Measurements from ENCODE around the gene HAND2. TPM values are rescaled to one million over a fixed set of nuclear protein-coding genes. Genes with fewer than 3 reads are reported as not detected.

The HAND2 gene
- total RNA-seq, 3 donors from 2014 or later (not counting 1 experiment from before 2014, with no cell fraction given), result not detected

- Mint-ChIP-seq H3K4me3 (no peak overlapping the region), H3K4me1 (no peaks in the 10 kb centered on the region), H3K27ac (no peak overlapping the region), H3K36me3 (peaks cover 28% of the 10 kb centered on the region), H3K27me3 (ENCODE audit: low read depth in 2 of 2) (peaks cover 65 to 90% of the 10 kb centered on the region in 2 donors), H3K9me3 (no peaks in the 10 kb centered on the region)
- intact Hi-C loops (cut with micrococcal nuclease), result no loop called here
- H3K27me3 ChIP-seq (ENCODE audit: control insufficient read depth, insufficient read depth, low read length), result peaks cover 80% of the 10 kb centered on the region
- H3K4me1 ChIP-seq (ENCODE audit: control insufficient read depth, insufficient read depth, low read length), result peaks cover 15% of the 10 kb centered on the region
- peaks cover 12% of the 10 kb centered on the region for H3K9me3 ChIP-seq (ENCODE audit: control insufficient read depth, insufficient read depth, low read length)
- no peak overlapping the region for H3K27ac ChIP-seq (ENCODE audit: low read length)
- DNase-seq (no peak), ATAC-seq (no peak)
- H3K36me3 ChIP-seq (ENCODE audit: control insufficient read depth, insufficient read depth, low read length), result no peaks in the 10 kb centered on the region
- H3K4me3 ChIP-seq (ENCODE audit: low read length), result no peak overlapping the region
- 11% methylated on average over 31 of the region's 34 CpGs for WGBS (ENCODE audit: insufficient coverage)
- TF ChIP-seq CTCF (IDR thresholded peaks at IDR 0.05), result no peak
Measured at GRCh38 chr4:173530326-173531085, 477 bp upstream of the HAND2 start.

- H3K4me1 ChIP-seq (ENCODE audit: control insufficient read depth, insufficient read depth, low read length), result peaks cover 15% of the 10 kb centered on the region
- ATAC-seq (no peak), DNase-seq (peak in 1 of 2 donors; percentile 14)
- Mint-ChIP-seq H3K9me3 (no peaks in the 10 kb centered on the region), H3K4me3 (no peak overlapping the region), H3K36me3 (peaks cover 32% of the 10 kb centered on the region), H3K27me3 (ENCODE audit: low read depth in 2 of 2) (peaks cover 67 to 89% of the 10 kb centered on the region in 2 donors), H3K27ac (no peak overlapping the region), H3K4me1 (no peaks in the 10 kb centered on the region)
- intact Hi-C loops (cut with micrococcal nuclease), result no loop called here
- no peak overlapping the region for H3K27ac ChIP-seq (ENCODE audit: low read length)
- peaks cover 84% of the 10 kb centered on the region for H3K27me3 ChIP-seq (ENCODE audit: control insufficient read depth, insufficient read depth, low read length)
- no peak overlapping the region for H3K4me3 ChIP-seq (ENCODE audit: low read length)
- no peak for TF ChIP-seq CTCF (IDR thresholded peaks at IDR 0.05)
- H3K9me3 ChIP-seq (ENCODE audit: control insufficient read depth, insufficient read depth, low read length), result peaks cover 16% of the 10 kb centered on the region
- 5% methylated on average over 75 of the region's 75 CpGs for WGBS (ENCODE audit: insufficient coverage)
- no peaks in the 10 kb centered on the region for H3K36me3 ChIP-seq (ENCODE audit: control insufficient read depth, insufficient read depth, low read length)
Measured at GRCh38 chr4:173528378-173529321, 1.4 kb downstream of the HAND2 start.

- H3K36me3 ChIP-seq (ENCODE audit: control insufficient read depth, insufficient read depth, low read length), result no peaks in the 10 kb centered on the region
- no peak for TF ChIP-seq CTCF (IDR thresholded peaks at IDR 0.05)
- no peak overlapping the region for H3K4me3 ChIP-seq (ENCODE audit: low read length)
- peaks cover 20% of the 10 kb centered on the region for H3K4me1 ChIP-seq (ENCODE audit: control insufficient read depth, insufficient read depth, low read length)
- no peak for ATAC-seq
- DNase-seq, result peak in 1 of 2 donors; percentile 24
- H3K9me3 ChIP-seq (ENCODE audit: control insufficient read depth, insufficient read depth, low read length), result peaks cover 20% of the 10 kb centered on the region
- H3K27ac Mint-ChIP-seq, result no peak overlapping the region
- H3K4me1 Mint-ChIP-seq, result no peaks in the 10 kb centered on the region
- H3K36me3 Mint-ChIP-seq, result peaks cover 36% of the 10 kb centered on the region
- H3K27ac ChIP-seq (ENCODE audit: low read length), result no peak overlapping the region
- H3K27me3 Mint-ChIP-seq (ENCODE audit: low read depth in 2 of 2), result peaks cover 74 to 89% of the 10 kb centered on the region in 2 donors
- H3K27me3 ChIP-seq (ENCODE audit: control insufficient read depth, insufficient read depth, low read length), result peaks cover 84% of the 10 kb centered on the region
- intact Hi-C loops (cut with micrococcal nuclease), result no loop called here
- no peak overlapping the region for H3K4me3 Mint-ChIP-seq
- no peaks in the 10 kb centered on the region for H3K9me3 Mint-ChIP-seq
- WGBS (ENCODE audit: insufficient coverage), result 12% methylated on average over 42 of the region's 42 CpGs
Measured at GRCh38 chr4:173527103-173527891, 2.7 kb downstream of the HAND2 start.

Data from natural killer cell (primary cell).